HEK293 (cell line): ENCODE data around the gene ZNF521.

Source experiments
- CTCF ChIA-PET: fragments of 350-600 bp; formaldehyde crosslinking; extraction: SDS; loops from one replicate; lab custom pipeline; 2021; ENCODE audit warnings: antibody characterized with exemption; lab: Yijun Ruan, JAX
- POLR2A ChIA-PET: fragments of 300-600 bp; formaldehyde crosslinking; extraction: SDS; loops from one replicate; lab custom pipeline; 2020; ENCODE audit warnings: antibody characterized with exemption, inconsistent platforms; lab: Yijun Ruan, JAX
- H3K27ac ChIP-seq: fragments of 200-500 bp; sonication (Bioruptor generic); 2 replicates; pipeline ENCODE4 v1.5.1; 2014; ENCODE audit warnings: low read depth, low read length, control low read depth, inconsistent platforms; ENCODE audit errors: extremely low read depth
- H3K36me3 ChIP-seq, 2 experiments: fragments of 200-500 bp in 1 of 2; sonication (Bioruptor generic) in 1 of 2; 1 replicate in 1 of 2; 2 replicates in 1 of 2; pipeline ENCODE4 v1.5.1; 2014 to 2017; ENCODE audit warnings: inconsistent platforms in 2 of 2, low read length in 2 of 2; ENCODE audit not compliant: control insufficient read depth in 2 of 2, insufficient read depth in 1 of 2
- H3K4me1 ChIP-seq: fragments of 200-500 bp; sonication (Bioruptor generic); 2 replicates; pipeline ENCODE4 v1.5.1; 2014; ENCODE audit warnings: mild to moderate bottlenecking, low read length, inconsistent platforms; ENCODE audit not compliant: control insufficient read depth, insufficient read depth
- H3K4me3 ChIP-seq: 2 replicates; pipeline ENCODE4 v1.5.1; 2011; ENCODE audit warnings: low read depth, mild to moderate bottlenecking, control low read depth, low read length, moderate library complexity
- H3K9me3 ChIP-seq: fragments of 200-500 bp; sonication (Bioruptor generic); 2 replicates; pipeline ENCODE4 v1.5.1; 2014; ENCODE audit warnings: low read depth, low read length, inconsistent platforms; ENCODE audit not compliant: control insufficient read depth, insufficient read depth
- BCL11B ChIP-seq: fragments of 450-650 bp; formaldehyde crosslinking; IDR thresholded peaks from 2 replicates; pipeline ENCODE4 v1.5.1; 2016; ENCODE audit warnings: low read depth, missing biosample characterization, missing genetic modification characterization
- FEZF1 ChIP-seq: fragments of 450-650 bp; formaldehyde crosslinking; IDR thresholded peaks from 2 replicates; pipeline ENCODE4 v1.5.1; 2016; ENCODE audit warnings: missing biosample characterization, missing genetic modification characterization
- GLI2 ChIP-seq: fragments of 450-650 bp; formaldehyde crosslinking; IDR thresholded peaks from 2 replicates; pipeline ENCODE4; 2017; ENCODE audit warnings: missing biosample characterization, missing genetic modification characterization, low read depth, borderline replicate concordance
- KLF8 ChIP-seq: fragments of 450-650 bp; formaldehyde crosslinking; IDR thresholded peaks from 2 replicates; pipeline ENCODE4 v1.5.1; 2016; ENCODE audit warnings: missing biosample characterization, missing genetic modification characterization
- OVOL3 ChIP-seq: fragments of 450-650 bp; formaldehyde crosslinking; IDR thresholded peaks from 2 replicates; pipeline ENCODE4 v1.5.1; 2016; ENCODE audit warnings: missing biosample characterization, missing genetic modification characterization
- RBAK ChIP-seq: fragments of 450-650 bp; formaldehyde crosslinking; IDR thresholded peaks from 2 replicates; pipeline ENCODE4 v1.5.1; 2016; ENCODE audit warnings: missing biosample characterization, missing genetic modification characterization
- YY1 ChIP-seq: fragments of 450-650 bp; formaldehyde crosslinking; IDR thresholded peaks from 2 replicates; pipeline ENCODE4 v1.5.1; 2018; ENCODE audit warnings: missing biosample characterization, missing genetic modification characterization
- ZNF114 ChIP-seq: fragments of 450-650 bp; formaldehyde crosslinking; IDR thresholded peaks from 2 replicates; pipeline ENCODE4 v1.5.0; 2017; ENCODE audit warnings: missing biosample characterization, missing genetic modification characterization
- ZNF174 ChIP-seq: fragments of 450-650 bp; formaldehyde crosslinking; IDR thresholded peaks from 2 replicates; pipeline ENCODE4 v1.5.0; 2017; ENCODE audit warnings: missing biosample characterization, mild to moderate bottlenecking, missing genetic modification characterization
- ZNF19 ChIP-seq: fragments of 450-650 bp; formaldehyde crosslinking; IDR thresholded peaks from 2 replicates; pipeline ENCODE4; 2016; ENCODE audit warnings: missing biosample characterization, missing genetic modification characterization, low read depth
- ZNF214 ChIP-seq: fragments of 450-650 bp; formaldehyde crosslinking; IDR thresholded peaks from 2 replicates; pipeline ENCODE4 v1.5.1; 2017; ENCODE audit warnings: missing biosample characterization, mild to moderate bottlenecking, missing genetic modification characterization, borderline replicate concordance
- ZNF221 ChIP-seq: fragments of 450-650 bp; formaldehyde crosslinking; IDR thresholded peaks from 2 replicates; pipeline ENCODE4 v1.5.1; 2017; ENCODE audit warnings: missing biosample characterization, missing genetic modification characterization, borderline replicate concordance
- ZNF416 ChIP-seq: fragments of 450-650 bp; formaldehyde crosslinking; IDR thresholded peaks from 2 replicates; pipeline ENCODE4 v1.5.1; 2016; ENCODE audit warnings: missing biosample characterization, missing genetic modification characterization
- ZNF426 ChIP-seq: fragments of 450-650 bp; formaldehyde crosslinking; IDR thresholded peaks from 2 replicates; pipeline ENCODE4 v1.5.1; 2017; ENCODE audit warnings: missing biosample characterization, missing genetic modification characterization, mild to moderate bottlenecking, inconsistent platforms, moderate library complexity
- ZNF544 ChIP-seq: fragments of 450-650 bp; formaldehyde crosslinking; IDR thresholded peaks from 2 replicates; pipeline ENCODE4 v1.5.0; 2017; ENCODE audit warnings: missing biosample characterization, missing genetic modification characterization
- ZNF670 ChIP-seq: fragments of 450-650 bp; formaldehyde crosslinking; IDR thresholded peaks from 2 replicates; pipeline ENCODE4 v1.5.1; 2016; ENCODE audit warnings: missing biosample characterization, missing genetic modification characterization, low read depth
- ZNF707 ChIP-seq: fragments of 450-650 bp; formaldehyde crosslinking; IDR thresholded peaks from 2 replicates; pipeline ENCODE4 v1.5.1; 2016; ENCODE audit warnings: missing biosample characterization, missing genetic modification characterization
- ZNF776 ChIP-seq: fragments of 450-650 bp; formaldehyde crosslinking; IDR thresholded peaks from 2 replicates; pipeline ENCODE4 v1.5.0; 2017; ENCODE audit warnings: missing biosample characterization, missing genetic modification characterization, borderline replicate concordance
- ZNF777 ChIP-seq: fragments of 450-650 bp; formaldehyde crosslinking; IDR thresholded peaks from 2 replicates; pipeline ENCODE4 v1.5.1; 2017; ENCODE audit warnings: missing biosample characterization, missing genetic modification characterization, borderline replicate concordance
- ZNF791 ChIP-seq: fragments of 450-650 bp; formaldehyde crosslinking; IDR thresholded peaks from 2 replicates; pipeline ENCODE4 v1.5.1; 2016; ENCODE audit warnings: missing biosample characterization, missing genetic modification characterization
- ZNF830 ChIP-seq: fragments of 450-650 bp; IDR thresholded peaks from 2 replicates; pipeline ENCODE4 v1.5.0; 2018; ENCODE audit warnings: missing biosample characterization, missing genetic modification characterization, low read depth, mild to moderate bottlenecking, moderate library complexity
- TF ChIP-seq, protein P1 (sequence below): fragments of 450-650 bp; formaldehyde crosslinking; IDR thresholded peaks from 2 replicates; pipeline ENCODE4 v1.5.1; 2016; ENCODE audit warnings: missing biosample characterization, missing genetic modification characterization
- TF ChIP-seq, protein P2 (sequence below): fragments of 450-650 bp; formaldehyde crosslinking; IDR thresholded peaks from 2 replicates; pipeline ENCODE4 v1.5.1; 2016; ENCODE audit warnings: missing biosample characterization, missing genetic modification characterization
- TF ChIP-seq, protein P3 (sequence below): fragments of 450-650 bp; formaldehyde crosslinking; IDR thresholded peaks from 2 replicates; pipeline ENCODE4 v1.5.1; 2016; ENCODE audit warnings: missing biosample characterization, missing genetic modification characterization

ZNF521 gene

DNA sequence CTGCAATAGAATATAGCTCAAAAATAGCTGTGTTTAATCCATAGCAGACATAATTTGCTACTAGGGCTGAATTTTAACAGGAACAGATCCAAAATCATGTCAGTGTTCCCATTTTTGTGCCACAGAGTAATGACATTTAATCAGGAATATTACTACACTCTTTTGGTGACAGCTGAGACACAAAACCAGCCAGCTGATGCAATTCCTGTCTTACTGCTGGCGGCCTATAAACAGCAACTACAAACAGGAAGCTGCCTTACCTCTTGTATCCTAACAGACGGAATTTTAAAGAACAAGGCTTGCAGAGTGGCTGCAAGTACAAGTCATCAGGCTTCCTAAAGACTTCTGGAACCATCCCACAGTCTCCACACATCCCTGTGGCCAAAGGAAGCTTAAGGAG lies 218.1 kb downstream of the ZNF521 start:
- POLR2A ChIA-PET: no interaction called here
- Histone ChIP-seq H3K36me3 (no peaks in the 10 kb centered on the region), H3K9me3 (no peaks in the 10 kb centered on the region), H3K4me1 (peaks cover 4% of the 10 kb centered on the region; the same call in 1 of the 2 replicates), H3K27ac (no peak overlapping the region), H3K4me3 (no peak overlapping the region)
- CTCF ChIA-PET: interaction anchor here (0.6 kb wide), 2 partner anchors 10 to 1170 kb away, joined by 3 read pairs; no protein-coding TSS in a partner anchor
- no peak for TF ChIP-seq KLF8 (tag by site-specific recombination)
- no peak for TF ChIP-seq ZNF544 (tag by site-specific recombination)
- TF ChIP-seq ZNF776 (tag by site-specific recombination): no peak
- no peak for TF ChIP-seq ZNF707 (tag by site-specific recombination)
- no peak for TF ChIP-seq ZNF19
- TF ChIP-seq RBAK (tag by site-specific recombination): no peak

DNA sequence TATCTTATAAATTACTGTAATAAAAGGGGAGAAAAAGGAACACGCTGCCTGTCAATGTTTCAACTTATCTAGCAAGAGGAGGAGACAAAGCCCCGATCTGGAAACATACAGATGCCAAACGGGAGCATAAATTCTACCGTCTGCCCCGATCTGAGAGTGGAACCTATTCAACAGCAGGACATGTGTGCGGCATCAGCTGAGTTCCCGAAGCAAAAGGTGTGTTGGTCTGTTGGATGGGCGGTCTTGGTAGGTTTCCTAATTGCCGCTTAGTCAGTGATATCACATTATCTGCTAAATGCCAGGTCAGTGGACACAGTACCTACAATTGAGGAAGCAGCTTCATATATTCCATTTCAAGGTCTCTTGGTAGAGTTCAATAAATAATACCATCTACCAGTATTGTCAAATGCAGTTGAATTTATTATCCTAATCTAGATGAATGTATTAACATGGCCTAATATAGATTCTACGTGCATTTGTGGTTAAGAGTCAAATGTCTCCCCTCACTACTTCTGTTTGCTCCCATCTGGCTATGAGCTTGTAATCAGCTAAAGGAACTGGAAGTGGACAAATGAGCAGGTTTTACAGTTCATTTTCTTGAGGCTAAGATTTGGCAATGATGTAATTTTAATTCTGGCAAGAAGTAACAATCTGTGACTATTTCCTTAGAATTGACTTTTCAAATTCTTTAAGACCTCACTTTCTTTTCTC lies 219.0 kb downstream of the ZNF521 start:
- H3K4me1 ChIP-seq: peaks cover 4% of the 10 kb centered on the region; the same call in 1 of the 2 replicates
- ChIA-PET POLR2A (no interaction called here), CTCF (no interaction called here)
- TF ChIP-seq ZNF214: no peak
- no peak for TF ChIP-seq BCL11B (tag by site-specific recombination)
- TF ChIP-seq ZNF114 (tag by site-specific recombination): no peak
- TF ChIP-seq YY1 (tag by site-specific recombination): no peak
- no peak for TF ChIP-seq ZNF776 (tag by site-specific recombination)
- TF ChIP-seq ZNF791 (tag by site-specific recombination): no peak
- TF ChIP-seq ZNF670 (tag by site-specific recombination): no peak
- TF ChIP-seq GLI2 (tag by site-specific recombination): no peak
- TF ChIP-seq ZNF777 (tag by site-specific recombination): no peak
- TF ChIP-seq, protein P1, sequence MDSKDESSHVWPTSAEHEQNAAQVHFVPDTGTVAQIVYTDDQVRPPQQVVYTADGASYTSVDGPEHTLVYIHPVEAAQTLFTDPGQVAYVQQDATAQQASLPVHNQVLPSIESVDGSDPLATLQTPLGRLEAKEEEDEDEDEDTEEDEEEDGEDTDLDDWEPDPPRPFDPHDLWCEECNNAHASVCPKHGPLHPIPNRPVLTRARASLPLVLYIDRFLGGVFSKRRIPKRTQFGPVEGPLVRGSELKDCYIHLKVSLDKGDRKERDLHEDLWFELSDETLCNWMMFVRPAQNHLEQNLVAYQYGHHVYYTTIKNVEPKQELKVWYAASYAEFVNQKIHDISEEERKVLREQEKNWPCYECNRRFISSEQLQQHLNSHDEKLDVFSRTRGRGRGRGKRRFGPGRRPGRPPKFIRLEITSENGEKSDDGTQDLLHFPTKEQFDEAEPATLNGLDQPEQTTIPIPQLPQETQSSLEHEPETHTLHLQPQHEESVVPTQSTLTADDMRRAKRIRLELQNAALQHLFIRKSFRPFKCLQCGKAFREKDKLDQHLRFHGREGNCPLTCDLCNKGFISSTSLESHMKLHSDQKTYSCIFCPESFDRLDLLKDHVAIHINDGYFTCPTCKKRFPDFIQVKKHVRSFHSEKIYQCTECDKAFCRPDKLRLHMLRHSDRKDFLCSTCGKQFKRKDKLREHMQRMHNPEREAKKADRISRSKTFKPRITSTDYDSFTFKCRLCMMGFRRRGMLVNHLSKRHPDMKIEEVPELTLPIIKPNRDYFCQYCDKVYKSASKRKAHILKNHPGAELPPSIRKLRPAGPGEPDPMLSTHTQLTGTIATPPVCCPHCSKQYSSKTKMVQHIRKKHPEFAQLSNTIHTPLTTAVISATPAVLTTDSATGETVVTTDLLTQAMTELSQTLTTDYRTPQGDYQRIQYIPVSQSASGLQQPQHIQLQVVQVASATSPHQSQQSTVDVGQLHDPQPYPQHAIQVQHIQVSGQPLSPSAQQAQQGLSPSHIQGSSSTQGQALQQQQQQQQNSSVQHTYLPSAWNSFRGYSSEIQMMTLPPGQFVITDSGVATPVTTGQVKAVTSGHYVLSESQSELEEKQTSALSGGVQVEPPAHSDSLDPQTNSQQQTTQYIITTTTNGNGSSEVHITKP (tag by site-specific recombination): no peak
- TF ChIP-seq ZNF174 (tag by site-specific recombination): no peak
- TF ChIP-seq, protein P2, sequence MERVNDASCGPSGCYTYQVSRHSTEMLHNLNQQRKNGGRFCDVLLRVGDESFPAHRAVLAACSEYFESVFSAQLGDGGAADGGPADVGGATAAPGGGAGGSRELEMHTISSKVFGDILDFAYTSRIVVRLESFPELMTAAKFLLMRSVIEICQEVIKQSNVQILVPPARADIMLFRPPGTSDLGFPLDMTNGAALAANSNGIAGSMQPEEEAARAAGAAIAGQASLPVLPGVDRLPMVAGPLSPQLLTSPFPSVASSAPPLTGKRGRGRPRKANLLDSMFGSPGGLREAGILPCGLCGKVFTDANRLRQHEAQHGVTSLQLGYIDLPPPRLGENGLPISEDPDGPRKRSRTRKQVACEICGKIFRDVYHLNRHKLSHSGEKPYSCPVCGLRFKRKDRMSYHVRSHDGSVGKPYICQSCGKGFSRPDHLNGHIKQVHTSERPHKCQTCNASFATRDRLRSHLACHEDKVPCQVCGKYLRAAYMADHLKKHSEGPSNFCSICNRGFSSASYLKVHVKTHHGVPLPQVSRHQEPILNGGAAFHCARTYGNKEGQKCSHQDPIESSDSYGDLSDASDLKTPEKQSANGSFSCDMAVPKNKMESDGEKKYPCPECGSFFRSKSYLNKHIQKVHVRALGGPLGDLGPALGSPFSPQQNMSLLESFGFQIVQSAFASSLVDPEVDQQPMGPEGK: no peak
- TF ChIP-seq ZNF416: no peak
- TF ChIP-seq, protein P3, sequence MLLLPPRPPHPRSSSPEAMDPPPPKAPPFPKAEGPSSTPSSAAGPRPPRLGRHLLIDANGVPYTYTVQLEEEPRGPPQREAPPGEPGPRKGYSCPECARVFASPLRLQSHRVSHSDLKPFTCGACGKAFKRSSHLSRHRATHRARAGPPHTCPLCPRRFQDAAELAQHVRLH (tag by site-specific recombination): no peak
- TF ChIP-seq FEZF1 (tag by site-specific recombination): no peak
- no peak for TF ChIP-seq ZNF426 (tag by site-specific recombination)
- no peak for TF ChIP-seq ZNF830
- TF ChIP-seq OVOL3 (tag by site-specific recombination): no peak
- TF ChIP-seq ZNF221: no peak
- no peak overlapping the region for H3K4me3 ChIP-seq
- H3K36me3 ChIP-seq: no peaks in the 10 kb centered on the region
- no peak overlapping the region for H3K27ac ChIP-seq
- no peaks in the 10 kb centered on the region for H3K9me3 ChIP-seq
